ENCODE data around the gene LGALS8.

Gene LGALS8

GRCh38 chr1:236516929-236517704, 6.7 kb upstream of the LGALS8 start:
- in situ Hi-C loops (cut with MboI; ENCODE audit: low pct_unique_long_range_greater_than_20kb, low sequenced_read_pairs, unreplicated experiment): no loop called here
- no peak for DNase-seq (ENCODE audit: low spot score)
- TF ChIP-seq CTCF (IDR thresholded peaks at IDR 0.05; ENCODE audit: extremely low read depth, insufficient read depth, missing control alignments): no peak

GRCh38 chr1:236518322-236518721, 5.5 kb upstream of the LGALS8 start:
- TF ChIP-seq CTCF (IDR thresholded peaks at IDR 0.05; ENCODE audit: extremely low read depth, insufficient read depth, missing control alignments): no peak
- in situ Hi-C loops (cut with MboI; ENCODE audit: low pct_unique_long_range_greater_than_20kb, low sequenced_read_pairs, unreplicated experiment): no loop called here
- no peak for DNase-seq (ENCODE audit: low spot score)

- in situ Hi-C loops (cut with MboI; ENCODE audit: low pct_unique_long_range_greater_than_20kb, low sequenced_read_pairs, unreplicated experiment): no loop called here
- no peak for DNase-seq (ENCODE audit: low spot score)
- TF ChIP-seq CTCF (IDR thresholded peaks at IDR 0.05; ENCODE audit: extremely low read depth, insufficient read depth, missing control alignments): no peak
These were observed 3.3 kb upstream of the LGALS8 start for GRCh38 chr1:236520445-236521005.

- TF ChIP-seq CTCF (IDR thresholded peaks at IDR 0.05; ENCODE audit: extremely low read depth, insufficient read depth, missing control alignments): no peak
- in situ Hi-C loops (cut with MboI; ENCODE audit: low pct_unique_long_range_greater_than_20kb, low sequenced_read_pairs, unreplicated experiment): no loop called here
- DNase-seq (ENCODE audit: low spot score): no peak
These were observed 662 bp upstream of the LGALS8 start for GRCh38 chr1:236522937-236523703.

- in situ Hi-C loops (cut with MboI; ENCODE audit: low pct_unique_long_range_greater_than_20kb, low sequenced_read_pairs, unreplicated experiment): no loop called here
- DNase-seq (ENCODE audit: low spot score): peak; percentile 85
- no peak for TF ChIP-seq CTCF (IDR thresholded peaks at IDR 0.05; ENCODE audit: extremely low read depth, insufficient read depth, missing control alignments)
These were observed 536 bp downstream of the LGALS8 start for GRCh38 chr1:236524142-236524894.

- DNase-seq (ENCODE audit: low spot score): no peak
- TF ChIP-seq CTCF (IDR thresholded peaks at IDR 0.05; ENCODE audit: extremely low read depth, insufficient read depth, missing control alignments): no peak
- in situ Hi-C loops (cut with MboI; ENCODE audit: low pct_unique_long_range_greater_than_20kb, low sequenced_read_pairs, unreplicated experiment): no loop called here
These were observed 1.1 kb downstream of the LGALS8 start for GRCh38 chr1:236524895-236525184.
